Liver (tissue), 9 donors: ENCODE measurements around the gene CPED1. TPM values are rescaled to one million over a fixed set of nuclear protein-coding genes. Genes with fewer than 3 reads are reported as not detected.

Source experiments
- DNase-seq: peaks from one replicate; pipeline ENCODE4 v3.0.0-alpha.2; 2017; ENCODE audit warnings: low spot score
- H3K27ac ChIP-seq, 2 donors: one replicate each; pipeline ENCODE4 v1.7.0; 2013; ENCODE audit warnings: inconsistent platforms in 2 of 2, low read length in 2 of 2, control low read depth in 1 of 2, low read depth in 1 of 2, mild to moderate bottlenecking in 1 of 2
- H3K27me3 ChIP-seq, 4 donors: one replicate each; pipeline versions ENCODE4 v1.6.1 to v1.7.0; 2013; ENCODE audit warnings: low read length in 3 of 4, inconsistent platforms in 1 of 4, mild to moderate bottlenecking in 1 of 4, moderate library complexity in 1 of 4; ENCODE audit not compliant: control insufficient read depth in 4 of 4, insufficient read depth in 4 of 4
- H3K36me3 ChIP-seq, 4 donors: one replicate each; pipeline versions ENCODE4 v1.6.1 to v1.7.0; 2013; ENCODE audit warnings: low read length in 3 of 4, mild to moderate bottlenecking in 3 of 4, low read depth in 1 of 4, moderate library complexity in 1 of 4; ENCODE audit not compliant: control insufficient read depth in 4 of 4, insufficient read depth in 3 of 4
- H3K4me1 ChIP-seq, 4 donors: one replicate each; pipeline versions ENCODE4 v1.6.1 to v1.7.0; 2013; ENCODE audit warnings: low read length in 3 of 4, mild to moderate bottlenecking in 3 of 4, moderate library complexity in 1 of 4; ENCODE audit not compliant: control insufficient read depth in 4 of 4, insufficient read depth in 4 of 4
- H3K4me3 ChIP-seq, 3 donors: one replicate each; pipeline versions ENCODE4 v1.6.1 to v1.7.0; 2013; ENCODE audit warnings: low read length in 3 of 3, control low read depth in 1 of 3, low read depth in 1 of 3, mild to moderate bottlenecking in 1 of 3
- H3K9ac ChIP-seq, 2 donors: one replicate each; pipeline ENCODE4 v1.7.0; 2013; ENCODE audit warnings: low read length in 2 of 2, mild to moderate bottlenecking in 2 of 2, moderate library complexity in 2 of 2, control low read depth in 1 of 2, low read depth in 1 of 2
- H3K9me3 ChIP-seq, 4 donors: one replicate each; pipeline versions ENCODE4 v1.6.1 to v1.7.0; 2013; ENCODE audit warnings: low read length in 3 of 4; ENCODE audit not compliant: control insufficient read depth in 4 of 4
- EGR1 ChIP-seq, 2 donors: IDR thresholded peaks; 2 replicates each; pipeline ENCODE4 v1.6.1; 2016 to 2018; ENCODE audit warnings: antibody characterized with exemption in 2 of 2, low read depth in 2 of 2
- FOXA1 ChIP-seq: IDR thresholded peaks from 2 replicates; pipeline ENCODE4 v1.6.1; 2016; ENCODE audit warnings: antibody characterized with exemption
- GABPA ChIP-seq, 2 donors: IDR thresholded peaks in 1 of 2; conservative IDR thresholded peaks in 1 of 2; 2 replicates each; pipeline ENCODE4 v1.6.1; 2016; ENCODE audit warnings: antibody characterized with exemption in 2 of 2, mild to moderate bottlenecking in 1 of 2, moderate library complexity in 1 of 2
- HNF4A ChIP-seq, 2 donors: conservative IDR thresholded peaks; 2 replicates each; pipeline ENCODE4 v1.6.1; 2016; ENCODE audit warnings: antibody characterized with exemption in 2 of 2, mild to moderate bottlenecking in 2 of 2
- HNF4G ChIP-seq: IDR thresholded peaks from 2 replicates; pipeline ENCODE4 v1.6.1; 2016; ENCODE audit warnings: antibody characterized with exemption
- JUND ChIP-seq, 2 donors: IDR thresholded peaks; 2 replicates each; pipeline ENCODE4 v1.6.1; 2016; ENCODE audit warnings: antibody characterized with exemption in 2 of 2
- NR2F2 ChIP-seq: IDR thresholded peaks from 2 replicates; pipeline ENCODE4 v1.6.1; 2016; ENCODE audit warnings: antibody characterized with exemption
- RAD21 ChIP-seq, 2 donors: IDR thresholded peaks; 2 replicates each; pipeline ENCODE4 v1.6.1; 2016; ENCODE audit warnings: antibody characterized with exemption in 2 of 2, mild to moderate bottlenecking in 2 of 2
- RXRA ChIP-seq, 2 donors: IDR thresholded peaks; 2 replicates each; pipeline ENCODE4 v1.6.1; 2017 to 2018; ENCODE audit warnings: antibody characterized with exemption in 2 of 2, mild to moderate bottlenecking in 1 of 2
- SP1 ChIP-seq: IDR thresholded peaks from 2 replicates; pipeline ENCODE4 v1.6.1; 2018; ENCODE audit warnings: antibody characterized with exemption, mild to moderate bottlenecking
- TAF1 ChIP-seq: conservative IDR thresholded peaks from 2 replicates; pipeline ENCODE4 v1.6.1; 2016; ENCODE audit warnings: antibody characterized with exemption, mild to moderate bottlenecking
- YY1 ChIP-seq: IDR thresholded peaks from 2 replicates; pipeline ENCODE4 v1.6.1; 2016; ENCODE audit warnings: antibody characterized with exemption, mild to moderate bottlenecking
- WGBS: extraction: QIAGEN DNeasy Blood & Tissue Kit; methylation state at CpG from one replicate; pipeline ENCODE4 v1.1.7; 2013; 5-methylcytosine and 5-hydroxymethylcytosine counted together
- polyA plus RNA-seq, 2 donors: library from polyadenylated mRNA; stranded (reverse) in 1 of 2; unstranded in 1 of 2; fragments of 200-250 nt in 1 of 2; fragments of >200 nt in 1 of 2; fragmentation: Nextera tagmentation in 1 of 2; extraction: Ambion mirVana in 1 of 2; gene quantifications; one replicate each; pipeline versions ENCODE4 v1.2.1 to v1.2.3, GENCODE V29; 2013 to 2015
- total RNA-seq, 2 donors: library from RNA; depleted of rRNA; stranded (reverse); fragments of >200 nt; gene quantifications; one replicate each; pipeline ENCODE4 v1.2.3, GENCODE V29; 2014
- TF ChIP-seq, protein P1 (sequence below): IDR thresholded peaks from 2 replicates; pipeline ENCODE4 v1.6.1; 2016; ENCODE audit warnings: antibody characterized with exemption, mild to moderate bottlenecking
- TF ChIP-seq, protein P2 (sequence below): IDR thresholded peaks from 2 replicates; pipeline ENCODE4 v1.6.1; 2016; ENCODE audit warnings: antibody characterized with exemption
- TF ChIP-seq, protein P3 (sequence below): IDR thresholded peaks from 2 replicates; pipeline ENCODE4 v1.6.1; 2016; ENCODE audit warnings: antibody characterized with exemption
- TF ChIP-seq, protein P4 (sequence below): fragments of 150-350 bp; IDR thresholded peaks from 2 replicates; pipeline ENCODE4 v1.5.1; 2017; ENCODE audit warnings: improper control_type of control experiment, low read depth, low read length; ENCODE audit not compliant: missing input control
- donor health status: healthy.
- donor health status: healthy.
- donor health status: healthy.
- donor health status: healthy.
- donor health status: healthy.

The CPED1 gene
- total and polyA plus RNA-seq, 4 donors = 8.5 to 58.0 (median 14.6) TPM

DNA sequence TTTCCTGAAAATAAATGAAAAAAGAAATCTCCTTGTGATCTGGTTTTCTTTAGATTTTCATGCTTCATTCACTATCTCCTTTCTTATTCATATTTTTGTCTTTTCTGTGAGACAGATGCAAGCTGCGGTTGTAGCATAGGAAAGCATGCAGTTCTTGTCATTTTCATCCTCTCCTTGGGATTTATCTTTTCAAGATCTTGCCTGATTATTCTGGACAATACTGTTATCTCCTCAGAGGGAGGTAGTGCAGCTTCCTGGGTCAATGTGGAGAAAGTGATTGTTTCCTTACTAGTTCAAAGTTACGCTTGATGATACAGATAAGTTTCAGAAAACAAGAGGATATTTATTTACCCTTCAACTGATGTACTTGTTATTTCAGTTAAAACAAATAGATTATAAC lies 114.6 kb downstream of the CPED1 start:
- H3K27ac ChIP-seq = no peak overlapping the region
- H3K36me3 ChIP-seq = peaks cover 2 to 40% (median 14%) of the 10 kb centered on the region in 4 donors
- H3K4me1 ChIP-seq = no peaks in the 10 kb centered on the region
- TF ChIP-seq SP1 = no peak
- TF ChIP-seq RXRA (IDR thresholded peaks at IDR 0.05) = no peak
- TF ChIP-seq, protein P1, sequence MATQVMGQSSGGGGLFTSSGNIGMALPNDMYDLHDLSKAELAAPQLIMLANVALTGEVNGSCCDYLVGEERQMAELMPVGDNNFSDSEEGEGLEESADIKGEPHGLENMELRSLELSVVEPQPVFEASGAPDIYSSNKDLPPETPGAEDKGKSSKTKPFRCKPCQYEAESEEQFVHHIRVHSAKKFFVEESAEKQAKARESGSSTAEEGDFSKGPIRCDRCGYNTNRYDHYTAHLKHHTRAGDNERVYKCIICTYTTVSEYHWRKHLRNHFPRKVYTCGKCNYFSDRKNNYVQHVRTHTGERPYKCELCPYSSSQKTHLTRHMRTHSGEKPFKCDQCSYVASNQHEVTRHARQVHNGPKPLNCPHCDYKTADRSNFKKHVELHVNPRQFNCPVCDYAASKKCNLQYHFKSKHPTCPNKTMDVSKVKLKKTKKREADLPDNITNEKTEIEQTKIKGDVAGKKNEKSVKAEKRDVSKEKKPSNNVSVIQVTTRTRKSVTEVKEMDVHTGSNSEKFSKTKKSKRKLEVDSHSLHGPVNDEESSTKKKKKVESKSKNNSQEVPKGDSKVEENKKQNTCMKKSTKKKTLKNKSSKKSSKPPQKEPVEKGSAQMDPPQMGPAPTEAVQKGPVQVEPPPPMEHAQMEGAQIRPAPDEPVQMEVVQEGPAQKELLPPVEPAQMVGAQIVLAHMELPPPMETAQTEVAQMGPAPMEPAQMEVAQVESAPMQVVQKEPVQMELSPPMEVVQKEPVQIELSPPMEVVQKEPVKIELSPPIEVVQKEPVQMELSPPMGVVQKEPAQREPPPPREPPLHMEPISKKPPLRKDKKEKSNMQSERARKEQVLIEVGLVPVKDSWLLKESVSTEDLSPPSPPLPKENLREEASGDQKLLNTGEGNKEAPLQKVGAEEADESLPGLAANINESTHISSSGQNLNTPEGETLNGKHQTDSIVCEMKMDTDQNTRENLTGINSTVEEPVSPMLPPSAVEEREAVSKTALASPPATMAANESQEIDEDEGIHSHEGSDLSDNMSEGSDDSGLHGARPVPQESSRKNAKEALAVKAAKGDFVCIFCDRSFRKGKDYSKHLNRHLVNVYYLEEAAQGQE = no peak
- TF ChIP-seq FOXA1 = no peak
- TF ChIP-seq GABPA (IDR thresholded peaks at IDR 0.05 in 1 of 2, conservative IDR thresholded peaks at IDR 0.05 in 1 of 2) = no peak
- TF ChIP-seq, protein P2, sequence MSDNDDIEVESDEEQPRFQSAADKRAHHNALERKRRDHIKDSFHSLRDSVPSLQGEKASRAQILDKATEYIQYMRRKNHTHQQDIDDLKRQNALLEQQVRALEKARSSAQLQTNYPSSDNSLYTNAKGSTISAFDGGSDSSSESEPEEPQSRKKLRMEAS = no peak
- no peak for TF ChIP-seq JUND (IDR thresholded peaks at IDR 0.05)
- no peak for TF ChIP-seq YY1
- TF ChIP-seq, protein P3, sequence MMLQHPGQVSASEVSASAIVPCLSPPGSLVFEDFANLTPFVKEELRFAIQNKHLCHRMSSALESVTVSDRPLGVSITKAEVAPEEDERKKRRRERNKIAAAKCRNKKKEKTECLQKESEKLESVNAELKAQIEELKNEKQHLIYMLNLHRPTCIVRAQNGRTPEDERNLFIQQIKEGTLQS = no peak
- no peak for TF ChIP-seq TAF1
- no peak for TF ChIP-seq NR2F2
- TF ChIP-seq HNF4A (conservative IDR thresholded peaks at IDR 0.05) = no peak
- no peak for TF ChIP-seq RAD21 (IDR thresholded peaks at IDR 0.05)
- H3K27me3 ChIP-seq = no peaks in the 10 kb centered on the region
- no peaks in the 10 kb centered on the region for H3K9me3 ChIP-seq
- WGBS = 92% methylated on average over 2 of the region's 2 CpGs
- no peak for DNase-seq
- no peak overlapping the region for H3K9ac ChIP-seq
- no peak overlapping the region for H3K4me3 ChIP-seq

DNA sequence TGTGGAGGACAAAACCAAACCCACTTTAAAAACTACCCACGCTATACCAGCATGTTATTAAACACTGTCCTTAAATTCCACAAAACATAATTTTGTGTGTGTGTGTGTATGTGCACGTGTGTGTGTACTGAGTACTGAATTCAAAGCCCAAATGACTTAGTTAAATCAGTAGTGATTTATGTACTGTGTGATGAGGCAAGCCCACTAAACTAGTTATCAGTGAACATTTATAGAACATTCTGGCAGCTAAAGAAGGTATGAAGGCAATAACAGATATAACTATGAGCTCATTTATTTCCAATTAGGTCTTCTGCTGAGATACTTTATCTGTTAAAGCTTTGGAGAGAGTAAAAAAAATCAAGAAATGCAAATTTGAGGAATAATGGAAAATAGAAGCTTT lies 115.1 kb downstream of the CPED1 start:
- Histone ChIP-seq H3K9me3 (no peaks in the 10 kb centered on the region), H3K4me1 (no peaks in the 10 kb centered on the region), H3K27ac (no peak overlapping the region), H3K9ac (no peak overlapping the region), H3K27me3 (no peaks in the 10 kb centered on the region), H3K36me3 (peaks cover 0 to 40% (median 14%) of the 10 kb centered on the region in 4 donors), H3K4me3 (no peak overlapping the region)
- TF ChIP-seq YY1 (no peak), GABPA (IDR thresholded peaks at IDR 0.05 in 1 of 2, conservative IDR thresholded peaks at IDR 0.05 in 1 of 2) (no peak), EGR1 (IDR thresholded peaks at IDR 0.05; ENCODE audit: low read depth in 2 of 2) (no peak), TAF1 (no peak), SP1 (no peak), HNF4A (conservative IDR thresholded peaks at IDR 0.05) (no peak), HNF4G (no peak), JUND (IDR thresholded peaks at IDR 0.05) (no peak), FOXA1 (no peak), RXRA (IDR thresholded peaks at IDR 0.05) (no peak)
- TF ChIP-seq, protein P2 = no peak
- TF ChIP-seq, protein P3 = no peak
- TF ChIP-seq, protein P4, sequence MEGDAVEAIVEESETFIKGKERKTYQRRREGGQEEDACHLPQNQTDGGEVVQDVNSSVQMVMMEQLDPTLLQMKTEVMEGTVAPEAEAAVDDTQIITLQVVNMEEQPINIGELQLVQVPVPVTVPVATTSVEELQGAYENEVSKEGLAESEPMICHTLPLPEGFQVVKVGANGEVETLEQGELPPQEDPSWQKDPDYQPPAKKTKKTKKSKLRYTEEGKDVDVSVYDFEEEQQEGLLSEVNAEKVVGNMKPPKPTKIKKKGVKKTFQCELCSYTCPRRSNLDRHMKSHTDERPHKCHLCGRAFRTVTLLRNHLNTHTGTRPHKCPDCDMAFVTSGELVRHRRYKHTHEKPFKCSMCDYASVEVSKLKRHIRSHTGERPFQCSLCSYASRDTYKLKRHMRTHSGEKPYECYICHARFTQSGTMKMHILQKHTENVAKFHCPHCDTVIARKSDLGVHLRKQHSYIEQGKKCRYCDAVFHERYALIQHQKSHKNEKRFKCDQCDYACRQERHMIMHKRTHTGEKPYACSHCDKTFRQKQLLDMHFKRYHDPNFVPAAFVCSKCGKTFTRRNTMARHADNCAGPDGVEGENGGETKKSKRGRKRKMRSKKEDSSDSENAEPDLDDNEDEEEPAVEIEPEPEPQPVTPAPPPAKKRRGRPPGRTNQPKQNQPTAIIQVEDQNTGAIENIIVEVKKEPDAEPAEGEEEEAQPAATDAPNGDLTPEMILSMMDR = no peak
- TF ChIP-seq, protein P1 = no peak
- WGBS = 89% methylated on average over 2 of the region's 2 CpGs
- no peak for DNase-seq
